HG03045 (cell line): Measurements from ENCODE around the gene SPRR2B.
"Not testable (repeated sequence)": the region's sequence is repeated elsewhere in the genome, so short reads cannot be mapped to it uniquely, and the experiment has no call there.

Experiments
- ATAC-seq: cut with Tn5 transposase; IDR thresholded peaks from one replicate; pipeline ENCODE4 v1.9.1; 2021; ENCODE audit warnings: mild to moderate bottlenecking, moderate library complexity; ENCODE audit not compliant: unreplicated experiment

The SPRR2B gene

GRCh38 chr1:153035211-153035610 is 36.2 kb downstream of the SPRR2B start:
- no peak for ATAC-seq

- no peak for ATAC-seq
These were observed 38.6 kb downstream of the SPRR2B start for GRCh38 chr1:153032677-153033308.

- no peak for ATAC-seq
These were observed 39.3 kb downstream of the SPRR2B start for GRCh38 chr1:153032073-153032472.

GRCh38 chr1:153030895-153031294 is 40.5 kb downstream of the SPRR2B start, which contains the start of gene SPRR1B:
TSS of gene SPRR1B (plus strand) at chr1:153031203. CDS start at chr1:153032346, 1,143 bp downstream.
- ATAC-seq: no peak

- no peak for ATAC-seq
These were observed 42.6 kb downstream of the SPRR2B start for GRCh38 chr1:153028766-153029165.

- no peak for ATAC-seq
These were observed 45.6 kb downstream of the SPRR2B start for GRCh38 chr1:153025797-153026196.

- ATAC-seq: no peak
These were observed 47.0 kb downstream of the SPRR2B start for GRCh38 chr1:153024413-153024812.

GRCh38 chr1:153023109-153023508 is 48.3 kb downstream of the SPRR2B start:
- no peak for ATAC-seq

- ATAC-seq: not testable (repeated sequence)
These were observed 49.1 kb downstream of the SPRR2B start for GRCh38 chr1:153022340-153022739.

GRCh38 chr1:153021829-153022228 is 49.6 kb downstream of the SPRR2B start:
- not testable (repeated sequence) for ATAC-seq
